ENCODE measurements around the gene USP3. TPM values are rescaled to one million over a fixed set of nuclear protein-coding genes. Genes with fewer than 3 reads are reported as not detected.

USP3 gene
- polyA plus RNA-seq, 1 donor (not counting 4 experiments of a cell fraction or from before 2014, with no cell fraction given), result 16.2 TPM

- dilution Hi-C loops (cut with MboI; ENCODE audit: extremely low pct_ligation_motif_present, low sequenced_read_pairs), result no loop called here
- DNase-seq (ENCODE audit: low read depth, low spot score), result no peak
- H2AFZ ChIP-seq (ENCODE audit: control insufficient read depth, low read length), result no peak overlapping the region
- H3K4me3 ChIP-seq (ENCODE audit: control insufficient read depth in 2 of 3, extremely low read depth in 1 of 3, insufficient read depth in 2 of 3, low read depth in 1 of 3, low read length in 3 of 3), result no peak overlapping the region
- H3K79me2 ChIP-seq (ENCODE audit: control insufficient read depth, insufficient read depth, low read length), result no peaks in the 10 kb centered on the region
- H3K27ac ChIP-seq (ENCODE audit: control insufficient read depth, insufficient read depth, low read length), result no peak overlapping the region
- H3K9ac ChIP-seq (ENCODE audit: control insufficient read depth, extremely low read depth, insufficient read depth, low read length), result no peak overlapping the region
- H4K20me1 ChIP-seq (ENCODE audit: control insufficient read depth, extremely low read depth, insufficient read depth, low read length), result no peaks in the 10 kb centered on the region
- no peak for TF ChIP-seq EZH2 (IDR thresholded peaks at IDR 0.05; ENCODE audit: low read length)
- TF ChIP-seq, protein P1, sequence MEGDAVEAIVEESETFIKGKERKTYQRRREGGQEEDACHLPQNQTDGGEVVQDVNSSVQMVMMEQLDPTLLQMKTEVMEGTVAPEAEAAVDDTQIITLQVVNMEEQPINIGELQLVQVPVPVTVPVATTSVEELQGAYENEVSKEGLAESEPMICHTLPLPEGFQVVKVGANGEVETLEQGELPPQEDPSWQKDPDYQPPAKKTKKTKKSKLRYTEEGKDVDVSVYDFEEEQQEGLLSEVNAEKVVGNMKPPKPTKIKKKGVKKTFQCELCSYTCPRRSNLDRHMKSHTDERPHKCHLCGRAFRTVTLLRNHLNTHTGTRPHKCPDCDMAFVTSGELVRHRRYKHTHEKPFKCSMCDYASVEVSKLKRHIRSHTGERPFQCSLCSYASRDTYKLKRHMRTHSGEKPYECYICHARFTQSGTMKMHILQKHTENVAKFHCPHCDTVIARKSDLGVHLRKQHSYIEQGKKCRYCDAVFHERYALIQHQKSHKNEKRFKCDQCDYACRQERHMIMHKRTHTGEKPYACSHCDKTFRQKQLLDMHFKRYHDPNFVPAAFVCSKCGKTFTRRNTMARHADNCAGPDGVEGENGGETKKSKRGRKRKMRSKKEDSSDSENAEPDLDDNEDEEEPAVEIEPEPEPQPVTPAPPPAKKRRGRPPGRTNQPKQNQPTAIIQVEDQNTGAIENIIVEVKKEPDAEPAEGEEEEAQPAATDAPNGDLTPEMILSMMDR (optimal IDR thresholded peaks at IDR 0.05 in 1 of 3, IDR thresholded peaks at IDR 0.05 in 1 of 3, conservative IDR thresholded peaks at IDR 0.05 in 1 of 3; ENCODE audit: extremely low read depth in 1 of 3, insufficient read depth in 2 of 3, low read length in 3 of 3), result no peak
- H3K9me1 ChIP-seq (ENCODE audit: control insufficient read depth, extremely low read depth, insufficient read depth, low read length), result no peaks in the 10 kb centered on the region
- H3K9me3 ChIP-seq (ENCODE audit: control insufficient read depth, low read depth, low read length), result no peaks in the 10 kb centered on the region
- FAIRE-seq, result no peak
- H3K4me1 ChIP-seq (ENCODE audit: control insufficient read depth, extremely low read depth, insufficient read depth, low read length), result no peaks in the 10 kb centered on the region
- H3K27me3 ChIP-seq (ENCODE audit: control insufficient read depth, extremely low read depth, insufficient read depth, low read length), result no peaks in the 10 kb centered on the region
- peaks cover 6% of the 10 kb centered on the region in 2 experiments for H3K36me3 ChIP-seq (ENCODE audit: control insufficient read depth in 2 of 2, extremely low read depth in 1 of 2, insufficient read depth in 2 of 2, low read length in 2 of 2)
- no peak overlapping the region for H3K4me2 ChIP-seq (ENCODE audit: control insufficient read depth, extremely low read depth, insufficient read depth, low read depth, low read length)
Measured at GRCh38 chr15:63564093-63564492, 59.7 kb downstream of the USP3 start.

DNA sequence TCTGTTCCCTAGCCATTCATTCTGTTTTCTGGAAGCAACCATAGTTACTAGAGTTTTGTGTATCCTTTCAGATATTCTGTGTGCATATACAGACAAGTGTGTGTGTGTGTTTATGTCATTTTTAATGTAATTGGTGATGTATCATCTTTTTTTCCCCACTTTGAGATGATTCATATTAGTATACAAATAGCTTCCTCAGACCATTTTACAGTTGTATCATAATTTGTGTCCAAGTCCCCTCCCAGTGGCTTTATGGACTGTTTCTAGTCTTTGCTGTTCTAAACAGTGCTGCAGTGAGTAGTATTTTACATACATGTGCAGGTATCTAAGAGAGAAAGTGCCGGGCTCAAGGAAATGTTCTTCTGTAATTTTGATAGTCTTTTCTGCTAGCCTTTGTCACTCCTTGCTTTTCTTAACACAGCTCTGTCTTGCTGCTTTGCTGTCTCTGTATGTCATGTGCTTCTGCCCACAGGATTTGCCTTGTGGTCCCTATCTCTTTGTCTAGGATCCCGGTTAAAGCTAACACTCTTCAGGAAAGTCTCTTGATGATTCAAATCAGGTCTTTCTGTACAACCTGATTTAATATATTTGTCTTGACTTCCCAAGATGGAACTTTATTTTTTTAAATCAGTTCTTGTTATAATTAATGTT lies 61.3 kb downstream of the USP3 start:
- H3K9me3 ChIP-seq (ENCODE audit: control insufficient read depth, low read depth, low read length), result no peaks in the 10 kb centered on the region
- no peaks in the 10 kb centered on the region for H3K4me1 ChIP-seq (ENCODE audit: control insufficient read depth, extremely low read depth, insufficient read depth, low read length)
- peaks cover 8 to 14% of the 10 kb centered on the region in 2 experiments for H3K36me3 ChIP-seq (ENCODE audit: control insufficient read depth in 2 of 2, extremely low read depth in 1 of 2, insufficient read depth in 2 of 2, low read length in 2 of 2)
- no peak overlapping the region for H3K4me2 ChIP-seq (ENCODE audit: control insufficient read depth, extremely low read depth, insufficient read depth, low read depth, low read length)
- dilution Hi-C loops (cut with MboI; ENCODE audit: extremely low pct_ligation_motif_present, low sequenced_read_pairs), result no loop called here
- H3K9ac ChIP-seq (ENCODE audit: control insufficient read depth, extremely low read depth, insufficient read depth, low read length), result no peak overlapping the region
- FAIRE-seq (no peak), DNase-seq (ENCODE audit: low read depth, low spot score) (no peak)
- no peak overlapping the region for H2AFZ ChIP-seq (ENCODE audit: control insufficient read depth, low read length)
- H3K27ac ChIP-seq (ENCODE audit: control insufficient read depth, insufficient read depth, low read length), result no peak overlapping the region
- H3K4me3 ChIP-seq (ENCODE audit: control insufficient read depth in 2 of 3, extremely low read depth in 1 of 3, insufficient read depth in 2 of 3, low read depth in 1 of 3, low read length in 3 of 3), result no peak overlapping the region
- no peaks in the 10 kb centered on the region for H3K79me2 ChIP-seq (ENCODE audit: control insufficient read depth, insufficient read depth, low read length)
- H4K20me1 ChIP-seq (ENCODE audit: control insufficient read depth, extremely low read depth, insufficient read depth, low read length), result no peaks in the 10 kb centered on the region
- no peaks in the 10 kb centered on the region for H3K27me3 ChIP-seq (ENCODE audit: control insufficient read depth, extremely low read depth, insufficient read depth, low read length)
- no peak for TF ChIP-seq EZH2 (IDR thresholded peaks at IDR 0.05; ENCODE audit: low read length)
- TF ChIP-seq, protein P1 (optimal IDR thresholded peaks at IDR 0.05 in 1 of 3, IDR thresholded peaks at IDR 0.05 in 1 of 3, conservative IDR thresholded peaks at IDR 0.05 in 1 of 3; ENCODE audit: extremely low read depth in 1 of 3, insufficient read depth in 2 of 3, low read length in 3 of 3), result no peak
- no peaks in the 10 kb centered on the region for H3K9me1 ChIP-seq (ENCODE audit: control insufficient read depth, extremely low read depth, insufficient read depth, low read length)

Data from keratinocyte (primary cell).